GM18505 (cell line): ENCODE measurements around the gene S100A3.
"Not testable (repeated sequence)": the region's sequence is repeated elsewhere in the genome, so short reads cannot be mapped to it uniquely, and the experiment has no call there.

Experiments used
- ATAC-seq: cut with Tn5 transposase; IDR thresholded peaks from one replicate; pipeline ENCODE4 v1.9.1; 2021; ENCODE audit not compliant: unreplicated experiment
- POLR2A ChIP-seq: IDR thresholded peaks from 4 replicates; pipeline ENCODE4 v1.6.1; 2011; ENCODE audit warnings: borderline replicate concordance; ENCODE audit not compliant: insufficient read depth, insufficient read length; ENCODE audit errors: extremely low read depth

The S100A3 gene

DNA sequence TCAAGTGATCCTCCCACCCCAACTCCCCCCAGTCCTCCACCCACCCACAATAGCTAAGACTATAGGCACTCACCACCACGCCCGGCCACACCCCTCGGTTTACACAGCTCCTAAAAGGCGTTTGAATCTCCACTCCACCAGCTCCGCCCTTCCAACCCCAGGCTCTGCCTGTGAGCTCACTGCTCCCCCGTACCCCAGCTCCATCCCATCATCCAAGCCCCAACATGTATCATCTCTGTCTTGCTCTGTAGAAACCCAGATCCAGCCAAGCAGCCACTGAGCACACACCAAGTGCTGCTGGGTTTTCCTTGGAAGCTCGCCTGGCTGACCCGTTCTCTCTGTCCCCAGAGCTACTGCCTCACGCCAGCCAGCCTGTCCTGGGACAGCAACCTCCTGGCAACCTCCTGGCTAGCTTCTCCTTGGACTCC, 28.6 kb upstream of the S100A3 start:
- TF ChIP-seq POLR2A, result no peak
- no peak for ATAC-seq

DNA sequence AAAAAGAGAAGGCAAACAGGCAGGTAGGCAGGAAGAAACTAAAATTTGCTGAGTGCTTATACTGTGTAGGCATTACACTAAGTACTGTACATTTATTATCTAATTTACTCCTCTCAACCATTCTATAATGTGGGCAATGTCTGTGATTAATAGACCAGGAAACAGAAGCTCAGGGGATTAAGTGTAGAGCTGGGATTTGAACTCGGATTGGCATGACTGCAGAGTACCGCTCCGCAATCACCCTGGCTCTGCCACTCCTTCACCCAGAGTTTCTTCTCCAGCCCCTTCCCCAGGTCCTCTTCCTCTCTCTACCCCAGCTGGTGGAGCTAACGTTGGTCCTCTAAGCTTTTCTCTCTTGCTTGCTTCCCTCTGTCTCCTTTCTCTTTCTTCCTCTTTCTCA, 28.1 kb upstream of the S100A3 start:
- no peak for ATAC-seq
- no peak for TF ChIP-seq POLR2A

DNA sequence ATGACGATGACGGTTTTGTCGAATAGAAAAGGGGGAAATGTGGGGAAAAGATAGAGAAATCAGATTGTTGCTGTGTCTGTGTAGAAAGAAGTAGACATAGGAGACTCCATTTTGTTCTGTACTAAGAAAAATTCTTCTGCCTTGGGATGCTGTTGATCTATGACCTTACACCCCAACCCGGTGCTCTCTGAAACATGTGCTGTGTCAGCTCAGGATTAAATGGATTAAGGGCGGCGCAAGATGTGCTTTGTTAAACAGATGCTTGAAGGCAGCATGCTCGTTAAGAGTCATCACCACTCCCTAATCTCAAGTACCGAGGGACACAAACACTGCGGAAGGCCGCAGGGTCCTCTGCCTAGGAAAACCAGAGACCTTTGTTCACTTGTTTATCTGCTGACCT, 26.4 kb upstream of the S100A3 start:
- not testable (repeated sequence) for ATAC-seq

DNA sequence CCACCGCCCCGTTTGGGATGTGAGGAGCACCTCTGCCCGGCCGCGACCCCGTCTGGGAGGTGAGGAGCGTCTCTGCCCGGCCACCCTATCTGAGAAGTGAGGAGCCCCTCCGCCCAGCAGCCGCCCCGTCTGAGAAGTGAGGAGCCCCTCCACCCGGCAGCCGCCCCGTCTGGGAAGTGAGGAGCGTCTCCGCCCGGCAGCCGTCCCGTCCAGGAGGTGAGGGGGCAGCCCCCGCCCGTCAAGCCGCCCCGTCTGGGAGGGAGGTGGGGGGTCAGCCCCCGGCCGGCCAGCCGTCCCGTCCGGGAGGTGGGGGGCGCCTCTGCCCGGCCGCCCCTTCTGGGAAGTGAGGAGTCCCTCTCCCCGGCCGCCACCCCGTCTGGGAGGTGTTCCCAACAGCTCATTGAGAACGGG, 26.0 kb upstream of the S100A3 start:
- not testable (repeated sequence) for ATAC-seq

DNA sequence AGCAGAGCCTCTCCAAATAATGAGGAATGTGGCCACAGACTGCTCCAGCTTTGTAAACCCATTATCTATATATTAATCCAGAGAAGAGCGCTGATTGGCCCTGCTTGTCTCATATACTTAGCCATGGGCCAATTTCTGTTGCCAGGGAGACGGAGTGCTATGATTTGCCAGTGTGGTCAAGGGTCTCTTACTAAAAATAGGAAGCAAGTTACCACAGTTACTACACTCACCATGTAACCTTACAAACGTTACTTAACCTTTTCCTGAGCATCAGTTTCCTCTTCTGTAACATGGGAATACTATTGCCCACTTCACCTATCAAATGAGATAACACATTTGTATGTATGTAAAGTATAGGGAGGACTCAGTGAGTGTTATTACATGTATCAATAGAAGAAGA, 24.3 kb upstream of the S100A3 start:
- no peak for TF ChIP-seq POLR2A
- no peak for ATAC-seq

DNA sequence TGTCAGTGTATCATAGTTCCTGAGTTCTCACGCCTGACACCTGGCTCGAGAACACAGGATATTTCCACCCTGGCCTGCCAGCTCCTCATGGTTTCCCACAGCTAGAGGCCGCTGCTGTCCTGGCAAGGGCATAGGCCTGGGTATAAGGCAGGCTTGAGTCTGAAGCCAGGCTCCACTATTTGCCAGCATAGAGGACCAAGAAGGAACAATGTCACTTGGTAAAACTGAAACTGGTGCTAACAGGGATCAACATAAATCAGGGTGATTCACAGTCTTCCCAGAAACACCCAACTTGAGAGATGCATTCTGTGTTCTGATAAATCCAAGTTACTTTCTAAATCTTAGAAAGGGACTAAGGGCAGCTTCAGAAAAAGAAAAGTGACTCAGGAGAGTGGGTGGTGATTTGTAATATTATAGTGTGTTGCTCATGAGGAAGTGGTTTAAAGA, 23.5 kb upstream of the S100A3 start:
- no peak for TF ChIP-seq POLR2A
- no peak for ATAC-seq

DNA sequence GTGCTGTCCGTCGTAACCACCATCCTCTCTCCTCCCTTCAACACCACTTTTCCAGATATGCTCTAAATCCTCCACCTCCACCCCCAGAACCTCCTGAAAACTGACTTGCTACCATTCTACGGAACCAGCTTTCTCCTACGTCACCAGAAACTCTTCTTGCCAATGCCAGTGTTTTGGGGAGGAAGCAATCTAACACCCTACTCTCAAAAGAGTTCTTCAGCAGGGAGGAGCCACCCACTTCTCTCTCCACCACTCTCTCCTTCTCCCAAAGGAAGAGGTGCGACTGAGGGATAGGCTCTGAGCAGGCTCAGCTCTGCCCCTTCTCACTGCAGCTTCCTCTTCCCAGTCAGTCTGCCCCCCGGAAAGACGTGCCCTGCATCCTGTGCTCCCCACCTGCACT, 22.6 kb upstream of the S100A3 start:
- TF ChIP-seq POLR2A, result no peak
- no peak for ATAC-seq

DNA sequence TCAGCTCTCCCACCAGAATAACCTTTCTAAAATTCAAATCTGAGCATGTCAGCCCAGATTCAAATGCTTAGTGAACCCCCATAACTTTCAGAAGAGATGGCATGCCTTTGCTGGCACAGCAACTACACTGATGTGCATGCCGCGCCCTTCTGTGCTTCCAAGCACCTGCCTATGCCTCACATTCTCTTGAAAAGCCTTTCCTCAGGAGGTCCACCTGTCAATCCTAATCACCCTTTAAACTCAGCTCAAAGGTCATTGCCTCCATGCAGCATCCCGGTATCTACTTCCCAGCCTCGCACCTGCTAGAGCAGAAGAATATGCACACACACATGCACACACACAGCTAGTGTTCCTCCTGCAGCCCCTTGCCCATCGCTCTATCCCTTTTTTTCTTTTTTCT, 21.8 kb upstream of the S100A3 start:
- no peak for TF ChIP-seq POLR2A
- no peak for ATAC-seq

DNA sequence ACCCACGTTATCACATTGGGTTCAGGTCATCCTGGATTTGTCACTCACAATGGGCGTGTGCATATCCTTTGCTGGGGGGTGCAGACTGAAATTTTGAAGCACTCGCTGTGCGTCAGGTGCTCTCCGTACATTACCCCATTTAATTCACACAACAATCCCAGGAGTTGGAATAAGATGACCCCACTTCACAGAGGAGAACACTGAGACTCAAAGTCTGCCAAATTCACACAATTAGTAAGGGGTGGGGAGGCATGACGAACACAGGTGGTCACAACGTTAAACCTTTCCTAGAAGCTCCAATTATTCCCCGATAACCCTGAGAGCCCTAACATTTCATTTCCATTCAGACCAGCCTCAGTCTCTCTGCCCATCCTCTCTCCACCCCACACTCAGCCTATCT, 20.4 kb upstream of the S100A3 start:
- no peak for ATAC-seq
- no peak for TF ChIP-seq POLR2A

DNA sequence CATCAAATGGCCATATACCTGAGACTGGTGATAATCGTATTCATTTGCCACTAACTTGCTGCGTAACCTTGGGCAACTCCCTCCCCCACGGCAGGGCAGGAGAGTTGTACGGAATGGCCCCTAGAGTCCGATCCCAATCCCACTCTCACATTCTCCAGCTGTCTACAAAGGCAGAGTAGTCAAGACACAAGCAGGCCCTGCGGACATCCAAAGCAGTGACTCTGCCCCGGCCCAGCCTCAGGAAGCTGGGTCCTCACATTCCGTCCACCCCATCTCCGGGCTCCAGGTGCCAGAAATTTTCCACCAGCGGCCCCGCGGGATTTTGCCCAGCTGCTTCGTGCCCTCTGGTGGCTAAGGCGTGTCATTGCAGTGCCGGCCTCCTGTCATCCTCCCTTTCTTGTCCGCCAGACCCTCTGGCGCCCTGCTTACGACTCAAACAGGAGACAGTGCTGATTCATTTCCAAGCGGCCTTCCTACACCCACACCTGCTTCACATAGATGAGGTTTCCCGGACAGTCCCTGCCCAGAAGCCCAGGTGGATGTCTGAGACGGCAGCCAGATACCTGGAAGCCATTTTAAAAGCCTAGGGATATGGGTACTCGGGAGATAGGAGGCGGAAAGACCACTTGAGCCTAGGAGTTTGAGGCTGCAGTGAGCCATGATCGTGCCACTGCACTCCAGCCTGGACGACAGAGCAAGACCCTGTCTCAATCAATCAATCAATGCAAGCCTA, 19.5 kb upstream of the S100A3 start:
- TF ChIP-seq POLR2A, result no peak
- ATAC-seq, result no peak

DNA sequence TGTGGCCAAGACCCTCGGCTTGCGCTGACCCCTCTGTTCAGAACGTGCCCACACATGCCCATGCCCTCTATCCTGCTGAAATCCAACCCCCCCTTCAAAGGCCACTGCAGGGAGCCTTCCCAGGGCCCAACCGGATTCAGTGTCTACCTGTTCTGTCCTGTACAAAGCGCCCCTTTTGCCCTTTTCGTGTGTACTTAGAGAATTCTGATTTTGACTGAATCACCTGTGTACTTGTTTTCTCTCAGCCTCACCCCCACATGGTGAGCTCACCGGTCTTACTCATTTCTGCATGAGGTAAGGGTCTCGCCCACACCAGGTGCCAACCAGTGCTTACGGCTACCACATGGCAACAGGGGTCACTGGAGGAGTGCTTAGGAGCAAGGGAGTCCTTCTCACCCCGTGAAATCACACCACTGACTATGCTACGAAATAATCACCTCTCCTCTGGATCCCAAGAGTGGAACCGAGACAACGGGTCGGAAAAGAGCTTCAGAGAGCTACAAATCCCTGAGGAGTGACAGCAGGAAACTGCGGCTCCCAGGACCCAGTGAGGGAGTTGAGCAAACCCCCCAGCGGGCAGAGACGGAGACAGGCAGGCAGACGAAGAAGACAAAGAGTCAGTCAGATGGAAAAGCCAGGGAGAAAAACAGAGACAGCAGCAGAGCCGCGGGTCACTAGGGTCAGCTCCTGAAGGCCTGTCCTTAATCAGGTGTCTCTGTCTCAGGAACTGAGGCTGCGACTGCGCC, 18.7 kb upstream of the S100A3 start:
- TF ChIP-seq POLR2A, result no peak
- no peak for ATAC-seq

DNA sequence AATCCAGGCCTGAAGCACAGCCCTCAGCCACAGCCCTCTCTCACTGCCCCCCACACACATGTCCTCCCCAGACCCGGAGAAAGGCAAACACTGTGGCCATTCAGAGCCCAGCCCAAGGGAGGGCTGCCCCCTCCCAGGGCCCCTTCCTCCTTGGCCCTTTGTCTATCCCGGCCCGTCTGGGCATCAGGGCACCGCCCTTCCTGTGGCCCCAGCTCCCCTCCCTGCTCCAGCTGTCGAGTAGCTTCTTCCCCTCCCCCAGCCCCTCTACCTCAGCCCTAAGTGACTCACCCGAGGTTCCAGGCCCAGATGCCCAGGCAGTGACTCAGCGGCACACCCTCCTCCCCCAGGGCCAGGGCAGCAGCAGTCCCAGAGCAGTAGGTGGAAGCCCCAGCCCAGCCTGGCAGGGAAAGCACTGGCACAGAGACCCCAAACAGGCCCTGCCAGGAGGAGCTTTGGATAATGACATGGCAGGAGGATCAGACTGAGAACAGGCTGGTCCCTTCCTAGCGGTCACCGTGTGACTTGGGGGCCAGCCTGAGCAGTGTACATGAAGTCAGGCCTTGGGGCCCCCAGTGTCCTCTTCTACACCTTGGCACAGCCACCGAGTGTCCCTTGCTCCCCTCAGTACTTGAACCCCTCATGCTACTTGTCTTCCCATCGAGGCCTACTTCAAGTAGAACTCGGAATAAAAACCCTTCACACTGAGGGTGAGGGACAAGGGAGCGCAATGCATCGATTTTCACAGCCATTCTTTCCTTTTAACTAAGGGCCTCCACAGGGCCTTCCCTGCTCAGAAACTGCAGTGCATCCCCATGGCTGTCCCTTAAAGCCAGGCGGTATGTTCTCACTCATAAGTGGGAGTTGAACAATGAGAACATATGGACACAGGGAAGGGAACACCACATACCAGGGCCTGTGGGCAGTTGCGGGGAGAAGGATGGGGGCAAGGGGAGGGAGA, 17.6 kb upstream of the S100A3 start:
- ATAC-seq, result peak; percentile 42
- peak; percentile 4 for TF ChIP-seq POLR2A

DNA sequence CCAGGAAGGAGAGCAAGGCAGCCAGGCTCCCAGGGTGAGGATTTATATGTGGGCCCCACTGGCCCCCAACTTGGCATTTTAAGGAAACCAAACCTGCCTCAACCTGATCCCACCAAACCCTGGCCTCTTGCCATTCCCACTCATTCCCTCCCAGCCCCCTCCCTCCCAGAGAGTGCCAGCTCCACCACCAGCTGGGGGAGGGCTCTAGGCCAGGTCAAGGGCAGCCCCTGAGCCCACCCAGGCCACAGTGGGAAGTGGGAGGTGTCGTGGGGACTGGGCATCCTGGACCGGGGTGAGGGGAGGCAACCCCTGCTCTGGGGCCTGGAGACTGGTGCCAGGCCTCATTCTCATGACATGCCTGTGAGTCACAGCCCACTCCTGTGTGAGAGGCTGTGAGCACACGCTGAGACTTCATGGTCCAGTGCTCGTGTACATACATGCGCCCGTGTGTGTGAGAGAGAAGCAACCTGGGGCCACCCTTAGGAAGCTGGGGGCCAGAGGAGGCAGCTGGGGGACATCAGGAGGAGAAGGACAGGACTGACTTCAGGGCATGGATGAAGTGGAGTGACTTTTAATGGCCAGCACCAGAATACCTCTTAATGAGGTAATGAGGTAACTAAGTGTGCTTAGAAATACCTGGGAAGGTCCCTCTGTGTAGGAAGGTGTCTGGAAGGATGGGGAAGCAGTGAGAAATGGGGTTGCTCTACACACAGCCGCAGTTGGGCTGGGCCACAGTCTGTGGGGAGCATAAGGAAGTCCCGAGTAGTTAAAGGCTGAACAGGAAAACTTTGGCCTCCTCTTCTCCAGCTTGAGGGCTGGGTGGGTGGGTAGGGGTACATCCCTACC, 16.7 kb upstream of the S100A3 start, which contains the start of gene S100A2:
Gene S100A2 (minus strand): TSS at position 316 of the 846 bp plus-strand sequence. CDS start 1,967 bp downstream, outside the sequence.
- peak; percentile 55 for ATAC-seq
- TF ChIP-seq POLR2A, result peak; percentile 22

DNA sequence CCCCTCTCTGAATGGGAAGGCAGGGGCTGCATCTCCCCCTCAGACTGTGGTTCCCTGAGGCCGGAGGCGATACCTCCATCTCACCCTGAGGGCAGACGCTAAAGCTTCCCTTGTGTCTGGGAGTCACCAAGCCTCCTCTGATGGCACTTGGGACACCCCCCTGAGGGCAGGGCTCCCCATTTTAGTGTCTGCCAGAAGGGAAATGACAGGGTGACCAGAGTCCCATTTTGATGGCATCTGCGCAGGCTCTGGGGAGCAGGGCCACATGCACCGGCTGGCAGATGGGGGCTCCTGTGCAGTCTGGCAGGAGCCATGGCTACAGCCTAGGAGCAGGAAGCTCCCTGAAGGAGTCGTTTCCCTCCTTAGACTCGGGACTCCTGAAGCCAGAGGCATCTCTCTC, 14.9 kb upstream of the S100A3 start:
- TF ChIP-seq POLR2A, result no peak
- no peak for ATAC-seq
